GM19043 (cell line): ENCODE results near the gene ZFPL1.

Source experiments
- ATAC-seq: cut with Tn5 transposase; IDR thresholded peaks from one replicate; pipeline ENCODE4 v1.9.1; 2021; ENCODE audit warnings: low read depth; ENCODE audit not compliant: unreplicated experiment

Gene ZFPL1

DNA sequence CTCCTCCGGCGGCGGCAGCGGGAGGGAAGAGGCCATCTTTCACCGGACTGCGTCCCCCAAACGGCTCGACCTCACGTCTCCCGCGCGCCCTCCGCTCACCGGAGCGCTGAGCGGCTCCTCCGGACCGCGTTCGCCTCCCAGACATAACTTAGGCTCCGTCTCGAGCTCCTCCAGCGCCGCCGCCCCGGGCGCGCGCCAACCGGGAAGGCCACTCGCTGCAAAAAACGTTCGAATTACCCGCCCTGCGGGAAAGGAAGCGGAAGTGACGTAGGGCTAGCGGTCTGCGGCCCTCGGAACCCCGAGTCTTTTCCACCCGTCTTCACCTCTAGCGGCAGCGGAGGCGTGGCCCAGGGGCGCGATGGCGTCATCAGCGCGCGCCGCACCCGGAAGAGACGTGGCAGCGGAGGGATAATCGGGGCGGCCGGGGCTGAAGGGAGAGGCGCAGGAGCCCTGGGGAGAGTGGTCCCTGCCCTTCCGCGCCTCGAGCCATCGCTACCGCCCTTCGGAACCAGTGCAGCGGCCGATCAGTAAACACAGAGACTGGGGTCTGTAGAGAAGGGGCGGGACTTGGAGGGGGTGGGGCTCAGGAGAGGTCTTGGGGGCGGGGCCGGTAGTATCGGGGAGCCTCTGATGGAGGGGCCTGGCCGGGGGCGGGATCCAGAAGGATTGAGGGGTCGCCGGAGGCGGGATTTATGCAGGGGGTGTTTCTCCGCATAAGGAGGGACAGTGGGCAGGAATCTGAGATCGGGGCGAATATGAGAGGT, at the start of gene ZFPL1, which contains the start of gene CDCA5:
ZFPL1 (plus strand) TSS at position 389 of the 764 bp plus-strand sequence. CDS start 477 bp downstream, outside the sequence.
CDCA5 (minus strand) TSS at position 207 of the 764 bp plus-strand sequence; CDS start at position 145, 62 bp downstream.
- ATAC-seq: peak; percentile 77

DNA sequence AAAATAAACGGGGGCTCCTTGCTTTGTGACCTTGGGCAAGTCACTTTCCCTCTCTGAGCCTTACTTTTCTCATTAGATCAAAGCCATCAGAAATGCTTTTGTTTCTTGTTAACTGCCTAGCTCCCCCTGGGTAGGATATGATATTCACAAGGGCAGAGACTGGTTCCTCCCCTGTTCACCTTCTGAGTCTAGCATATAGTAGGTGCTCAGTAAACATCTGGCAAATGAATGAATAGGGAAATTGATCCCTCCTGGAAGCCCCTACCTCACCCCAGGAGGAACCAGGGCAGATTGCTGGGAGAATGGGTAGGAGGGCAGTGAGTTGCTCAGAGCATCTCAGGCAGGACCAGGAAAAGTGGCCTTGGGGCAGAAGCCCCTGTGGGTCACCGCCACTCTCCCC, 49.6 kb upstream of the ZFPL1 start:
- ATAC-seq: no peak

DNA sequence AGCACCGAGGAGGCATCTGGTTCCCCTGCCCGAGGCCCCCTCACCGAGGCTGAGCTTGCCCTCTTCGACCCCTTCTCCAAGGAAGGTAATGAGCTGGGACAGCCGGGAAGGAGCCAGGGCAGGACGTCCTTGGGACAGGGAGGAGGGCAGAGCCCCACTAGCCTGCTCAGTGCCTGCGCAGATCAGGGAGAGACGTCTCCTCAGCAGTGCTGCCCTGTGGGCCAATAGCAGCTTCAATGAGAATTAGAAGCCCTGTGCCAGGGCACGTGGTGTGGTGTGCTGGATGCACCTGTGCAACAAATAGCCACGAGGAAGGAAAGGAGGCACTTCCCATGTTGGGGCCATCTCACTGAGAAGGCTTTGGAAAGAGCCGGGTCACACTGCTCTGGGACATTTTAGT, 48.4 kb upstream of the ZFPL1 start:
- ATAC-seq: no peak

DNA sequence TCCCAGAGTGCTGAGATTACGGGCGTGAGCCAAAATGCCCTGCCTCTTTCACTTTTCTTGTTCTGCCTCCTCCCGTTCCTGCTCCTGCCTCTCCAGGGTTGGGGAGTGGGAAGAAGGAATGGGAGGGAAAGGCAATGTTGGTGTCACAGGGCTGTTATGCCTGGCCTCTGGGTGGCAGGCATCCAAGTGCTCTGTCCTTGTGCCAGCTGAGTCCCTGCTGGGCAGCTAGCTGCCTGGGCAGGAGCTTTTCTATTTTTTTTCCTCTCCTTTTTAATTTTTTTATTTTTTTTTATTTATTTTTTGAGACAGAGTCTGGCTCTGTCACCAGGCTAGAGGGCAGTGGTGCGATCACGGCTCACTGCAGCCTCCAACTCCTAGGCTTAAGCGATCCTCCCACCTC, 47.1 kb upstream of the ZFPL1 start:
- no peak for ATAC-seq

- ATAC-seq: no peak
Observed at GRCh38 chr11:65040520-65040846, 43.5 kb upstream of the ZFPL1 start.

DNA sequence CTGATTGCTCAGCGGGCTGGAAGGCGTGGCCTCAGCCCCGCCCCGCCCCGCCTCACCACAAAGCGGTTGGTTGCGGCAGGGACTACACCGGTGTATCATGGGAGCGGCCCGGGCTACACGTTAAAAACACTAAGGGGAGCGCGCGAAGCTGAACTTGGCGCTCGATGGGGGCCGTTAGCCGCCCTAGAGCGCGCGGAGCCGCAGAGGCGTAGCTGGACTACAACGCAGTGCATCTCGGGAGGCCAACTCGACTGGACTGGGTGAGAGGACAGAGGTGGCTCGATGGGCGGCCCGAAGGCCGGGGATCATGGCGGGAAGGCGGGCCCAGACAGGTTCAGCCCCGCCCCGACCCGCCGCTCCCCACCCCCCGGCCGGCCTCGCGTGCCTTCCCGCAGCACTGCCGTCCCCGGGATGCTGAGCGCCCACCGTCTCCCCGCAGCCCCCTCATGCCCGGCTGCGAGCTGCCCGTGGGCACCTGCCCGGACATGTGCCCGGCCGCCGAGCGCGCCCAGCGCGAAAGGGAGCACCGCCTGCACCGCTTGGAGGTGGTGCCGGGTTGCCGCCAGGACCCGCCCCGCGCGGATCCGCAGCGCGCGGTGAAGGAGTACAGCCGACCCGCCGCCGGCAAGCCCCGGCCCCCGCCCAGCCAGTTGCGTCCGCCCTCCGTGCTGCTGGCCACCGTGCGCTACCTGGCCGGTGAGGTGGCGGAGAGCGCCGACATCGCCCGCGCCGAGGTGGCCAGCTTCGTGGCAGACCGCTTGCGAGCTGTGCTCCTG, 43.0 kb upstream of the ZFPL1 start, which contains the start of gene SAC3D1:
SAC3D1 (plus strand) TSS at position 364 of the 776 bp plus-strand sequence; CDS start at position 447, 83 bp downstream.
- ATAC-seq: peak; percentile 79

DNA sequence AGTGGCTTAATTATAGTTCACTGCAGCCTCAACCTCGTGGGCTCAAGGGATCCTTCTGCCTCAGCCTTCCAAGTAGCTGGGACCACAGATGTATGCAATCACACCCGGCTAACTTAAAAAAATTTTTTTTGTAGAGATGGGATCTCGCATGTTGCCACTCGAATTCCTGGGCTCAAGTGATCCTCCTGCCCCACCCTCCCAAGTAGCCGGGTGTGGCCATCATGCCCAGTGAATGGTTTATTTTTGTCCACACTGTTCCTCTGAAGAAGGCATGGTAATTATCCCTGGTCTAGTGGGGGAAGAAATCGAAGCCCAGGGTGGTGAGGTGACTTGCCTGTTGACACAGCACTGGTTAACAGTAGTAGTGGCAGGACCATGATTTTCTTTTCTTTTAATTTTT, 41.1 kb upstream of the ZFPL1 start:
- ATAC-seq: no peak

GRCh38 chr11:65043881-65044501, 40.0 kb upstream of the ZFPL1 start:
- ATAC-seq: no peak

- ATAC-seq: no peak
Observed at GRCh38 chr11:65045061-65045460, 39.0 kb upstream of the ZFPL1 start.

DNA sequence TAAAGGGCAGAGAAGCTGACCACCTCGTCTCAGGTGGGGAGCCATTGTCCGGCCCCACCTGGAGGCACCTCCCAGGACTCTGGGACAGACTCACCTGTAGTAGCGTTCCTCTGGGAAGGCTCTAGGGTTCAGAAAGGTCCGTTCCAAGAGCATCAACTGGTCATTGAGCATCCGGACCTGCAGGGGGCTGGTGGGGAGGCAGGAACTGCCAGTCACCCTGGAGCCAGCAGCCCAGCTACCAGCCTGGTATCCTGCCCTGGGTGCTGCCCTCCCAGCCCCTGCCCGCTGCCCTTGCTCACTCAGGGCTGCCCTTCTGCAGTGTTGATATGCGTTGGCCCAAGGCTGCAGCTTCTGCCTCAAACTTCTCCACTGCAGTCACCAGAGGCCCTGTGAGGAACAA, 38.3 kb upstream of the ZFPL1 start:
- no peak for ATAC-seq

DNA sequence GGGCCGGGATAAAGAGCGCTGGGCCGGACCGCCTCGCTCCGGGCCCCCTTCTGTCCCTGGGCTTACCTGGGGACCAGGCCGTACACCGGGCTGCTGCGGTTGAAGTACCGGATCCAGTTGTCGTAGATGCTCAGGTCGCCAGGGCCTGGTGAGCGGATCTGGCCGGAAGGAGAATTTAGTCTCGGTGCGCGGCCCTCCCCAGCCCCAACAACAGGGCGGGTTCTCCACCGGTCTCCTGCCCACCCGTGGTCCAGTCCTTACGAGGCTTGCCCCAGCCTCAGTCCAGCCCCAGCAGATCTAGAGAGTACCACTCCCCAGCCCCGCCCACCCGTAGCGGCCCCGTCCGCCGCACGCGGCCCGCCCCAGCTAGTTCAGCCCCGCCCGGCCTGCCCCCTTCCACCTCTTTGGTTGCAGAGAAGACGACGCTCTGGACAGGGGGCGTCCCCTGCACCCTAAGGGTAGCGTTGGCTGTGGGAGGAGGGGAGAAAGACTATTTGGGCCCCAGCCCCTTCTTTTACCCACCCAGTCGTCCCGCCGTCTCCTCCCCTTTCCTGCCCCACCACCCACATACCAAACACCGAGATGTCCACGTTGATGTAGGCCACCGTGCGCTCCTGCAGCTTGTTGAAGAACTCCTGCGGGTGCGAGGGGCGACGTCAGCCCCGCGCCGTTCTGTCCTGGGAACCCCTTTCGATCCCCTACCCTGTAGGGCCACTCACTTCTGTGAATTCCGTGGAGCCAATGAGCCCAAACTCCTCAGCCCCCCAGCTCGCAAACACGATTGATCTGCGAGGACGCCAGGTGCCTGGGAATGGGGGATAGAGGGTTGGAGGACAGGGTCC, 36.2 kb upstream of the ZFPL1 start:
- ATAC-seq: no peak

DNA sequence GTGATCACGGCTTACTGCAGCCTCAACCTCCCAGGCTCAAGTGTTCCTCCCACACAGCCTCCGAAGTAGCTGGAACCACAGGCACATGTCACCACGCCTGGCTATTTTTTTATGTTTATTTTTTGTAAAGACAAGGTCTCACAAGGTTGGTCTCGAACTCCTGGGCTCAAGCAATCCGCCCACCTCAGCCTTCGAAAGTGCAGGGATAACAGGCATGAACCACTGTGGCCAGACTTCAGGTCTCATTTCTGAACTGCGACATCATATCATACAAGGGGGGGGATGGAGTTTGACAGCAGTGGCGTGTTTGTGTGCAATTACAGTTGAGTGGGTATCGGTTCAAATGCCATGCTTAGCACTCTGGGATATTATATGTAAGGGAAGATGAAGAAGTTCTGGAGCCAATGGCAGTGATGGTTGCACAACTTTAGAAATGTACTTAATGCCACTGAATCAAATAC, 32.6 kb upstream of the ZFPL1 start:
- no peak for ATAC-seq

DNA sequence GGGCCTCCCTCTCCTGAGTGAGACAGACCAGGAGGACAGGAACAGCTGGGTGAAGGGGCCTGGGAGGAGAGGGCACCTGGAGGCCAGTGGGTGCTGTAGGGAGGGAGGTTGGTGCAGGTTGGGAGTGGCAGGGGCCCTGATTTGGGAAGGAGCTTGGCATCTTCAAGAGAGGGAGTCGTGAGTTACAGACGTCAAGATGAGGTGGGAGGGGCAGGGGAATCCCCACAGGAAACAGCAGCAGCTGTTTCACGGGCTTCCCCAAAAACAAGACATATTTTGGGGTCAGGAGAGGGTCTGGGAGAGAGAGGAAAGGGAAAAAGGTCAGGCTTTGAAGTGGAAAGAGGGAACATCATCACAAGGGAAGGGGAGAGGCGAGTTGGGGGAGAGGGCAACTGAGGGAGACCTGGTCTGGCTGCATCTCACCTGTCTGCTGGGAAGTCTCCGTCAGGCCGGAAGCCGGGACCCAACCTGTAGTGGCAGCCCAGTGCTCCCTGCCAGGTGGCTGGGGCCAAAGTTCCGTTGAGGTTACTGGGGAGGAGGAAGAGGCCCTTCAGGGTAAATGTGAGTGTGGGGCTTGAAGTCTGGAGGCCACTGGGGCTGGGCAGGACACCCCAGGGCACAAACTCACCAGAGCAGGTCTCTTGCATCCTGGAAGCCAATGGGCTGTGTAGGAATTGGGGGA, 30.1 kb upstream of the ZFPL1 start:
- no peak for ATAC-seq

DNA sequence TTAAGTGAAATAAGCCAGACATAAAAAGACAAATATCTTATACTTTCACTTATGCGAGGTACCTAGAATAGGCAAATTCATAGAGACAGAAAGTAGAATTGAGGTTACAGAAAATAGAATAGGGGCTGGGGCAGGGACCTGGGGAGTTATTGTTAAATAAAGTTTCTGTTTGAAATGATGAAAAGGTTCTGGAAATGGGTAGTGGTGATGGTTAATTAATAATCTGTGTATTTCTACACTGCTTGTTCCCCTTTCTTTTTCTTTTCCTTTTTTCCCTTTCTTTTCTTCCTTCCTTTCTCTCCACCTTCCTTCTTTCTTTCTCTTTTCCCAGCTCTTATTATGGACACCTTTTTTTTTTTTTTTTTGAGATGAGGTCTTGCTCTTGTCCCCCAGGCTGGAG, 28.5 kb upstream of the ZFPL1 start:
- no peak for ATAC-seq

- ATAC-seq: no peak
Observed at GRCh38 chr11:65056999-65057398, 27.0 kb upstream of the ZFPL1 start.

DNA sequence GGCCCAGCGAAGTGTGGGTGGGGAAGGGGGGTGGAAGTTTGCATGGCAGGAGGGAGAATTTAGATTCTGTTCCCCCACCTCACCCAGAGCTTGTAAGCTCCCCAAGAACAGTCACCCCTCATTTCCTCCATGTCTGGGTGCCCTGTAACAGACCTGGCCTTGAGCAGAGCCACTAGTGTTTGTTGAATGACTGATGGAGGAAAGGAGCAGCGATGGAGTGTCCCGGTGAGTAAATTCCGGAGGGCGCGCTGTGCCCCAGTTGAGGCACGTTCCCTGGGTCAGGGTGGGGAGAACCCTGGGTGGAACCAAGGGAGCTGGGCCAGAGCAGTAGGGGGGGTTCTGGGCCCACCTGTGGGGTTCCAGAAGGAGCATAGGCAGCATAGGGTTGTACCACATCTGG, 26.5 kb upstream of the ZFPL1 start:
- ATAC-seq: no peak

- no peak for ATAC-seq
Observed at GRCh38 chr11:65058012-65058411, 26.0 kb upstream of the ZFPL1 start.

GRCh38 chr11:65058419-65059054, 25.5 kb upstream of the ZFPL1 start, which contains the start of gene NAALADL1:
NAALADL1 (minus strand) TSS chr11:65058553; CDS start chr11:65058521, 32 bp downstream.
- ATAC-seq: no peak

DNA sequence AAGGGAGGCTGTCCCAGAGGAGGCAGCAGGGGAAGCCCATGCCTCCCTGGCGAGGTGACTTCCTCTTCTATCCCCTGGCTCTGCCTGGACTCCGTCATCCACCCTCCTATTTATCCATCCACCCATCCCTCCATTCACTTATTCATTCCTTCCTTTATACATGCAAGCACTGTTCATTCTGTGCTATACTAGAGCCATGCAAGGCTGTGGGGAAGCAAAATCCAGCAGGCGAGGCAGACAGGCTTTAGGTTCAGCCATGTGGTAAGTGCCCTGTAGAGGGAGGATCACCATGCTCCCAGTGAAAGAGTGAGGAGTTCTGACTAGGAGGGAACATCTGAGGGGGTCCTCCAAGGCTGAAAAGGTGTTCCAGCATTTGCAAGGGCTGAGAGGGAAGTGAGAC, 24.5 kb upstream of the ZFPL1 start:
- no peak for ATAC-seq
